ENCODE data around the gene SH2D6.

- TF ChIP-seq TAF1 (IDR thresholded peaks at IDR 0.05; ENCODE audit: borderline replicate concordance, insufficient read depth, low read length) = no peak
- TF ChIP-seq REST (IDR thresholded peaks at IDR 0.05; ENCODE audit: insufficient read depth in 1 of 2, low read depth in 2 of 2, low read length in 2 of 2) = no peak
- TF ChIP-seq POLR2AphosphoS5 (IDR thresholded peaks at IDR 0.05; ENCODE audit: low read depth, low read length) = no peak
- no peak for TF ChIP-seq SIN3A (IDR thresholded peaks at IDR 0.05; ENCODE audit: borderline replicate concordance, insufficient read depth, low read length)
Observed at GRCh38 chr2:85376291-85377065, 42.0 kb upstream of the SH2D6 start.

Measured in PFSK-1 (cell line).